ENCODE measurements around the gene RUNX2.
"Not testable (repeated sequence)": the region's sequence is repeated elsewhere in the genome, so short reads cannot be mapped to it uniquely, and the experiment has no call there.

GRCh38 chr6:45675166-45675565, 347.0 kb downstream of the RUNX2 start:
- TF ChIP-seq CTCF (IDR thresholded peaks at IDR 0.05); SIN3A (IDR thresholded peaks at IDR 0.05; ENCODE audit: borderline replicate concordance, insufficient read depth, low read depth, low read length); POLR2AphosphoS5 (IDR thresholded peaks at IDR 0.05; ENCODE audit: low read depth, low read length); REST (IDR thresholded peaks at IDR 0.05; ENCODE audit: insufficient read depth in 1 of 2, low read depth in 2 of 2, low read length in 1 of 2); TCF7L2 (IDR thresholded peaks at IDR 0.05; ENCODE audit: low read depth, low read length): not testable (repeated sequence)
